Measurements from ENCODE around the gene SNAPC1. TPM values are rescaled to one million over a fixed set of nuclear protein-coding genes. Genes with fewer than 3 reads are reported as not detected.

SNAPC1 gene
- total and polyA plus RNA-seq, 9 of the 15 experiments (the other 6 are each of a cell fraction or from before 2014, with no cell fraction given) = 3.7 to 9.0 (median 7.9) TPM

- TF ChIP-seq CBX3 (IDR thresholded peaks at IDR 0.05; ENCODE audit: borderline replicate concordance in 1 of 2, low read length in 2 of 2) (no peak), ZNF76 (CRISPR knock-in tag; IDR thresholded peaks at IDR 0.05; ENCODE audit: borderline replicate concordance) (no peak), ZNF79 (CRISPR knock-in tag; IDR thresholded peaks at IDR 0.05; ENCODE audit: low read depth) (no peak), TAL1 (IDR thresholded peaks at IDR 0.05) (no peak), KLF1 (tag; IDR thresholded peaks at IDR 0.05) (no peak), RBBP5 (IDR thresholded peaks at IDR 0.05; ENCODE audit: borderline replicate concordance, insufficient read depth, low read length, poor library complexity, severe bottlenecking) (no peak), SMARCA4 (IDR thresholded peaks at IDR 0.05) (no peak), FOSL1 (tag; conservative IDR thresholded peaks at IDR 0.05) (no peak)
Observed at GRCh38 chr14:61836184-61836583, 74.0 kb downstream of the SNAPC1 start (continued).

GRCh38 chr14:61836807-61837206, 74.6 kb downstream of the SNAPC1 start:
- Histone ChIP-seq H3K4me2 (ENCODE audit: insufficient read depth, low read length) (no peak overlapping the region), H3K36me3 (ENCODE audit: control insufficient read depth, insufficient read depth, low read length) (no peaks in the 10 kb centered on the region), H3K4me1 (replicated peaks in 1 of 2; ENCODE audit: control insufficient read depth in 2 of 2, insufficient read depth in 2 of 2, low read length in 2 of 2) (no peaks in the 10 kb centered on the region; a peak in 1 of 5 replicates), H3K9me3 (replicated peaks; ENCODE audit: control insufficient read depth, insufficient read depth, low read depth, low read length) (no peaks in the 10 kb centered on the region), H3K79me2 (ENCODE audit: control insufficient read depth, insufficient read depth, low read length) (no peaks in the 10 kb centered on the region), H4K20me1 (replicated peaks; ENCODE audit: control insufficient read depth, insufficient read depth, low read length) (no peaks in the 10 kb centered on the region), H3K9ac (ENCODE audit: insufficient read depth in 1 of 2, low read depth in 2 of 2, low read length in 2 of 2) (no peak overlapping the region), H2AFZ (ENCODE audit: low read depth, low read length) (no peak overlapping the region), H3K9me1 (ENCODE audit: control insufficient read depth, insufficient read depth, low read length) (no peaks in the 10 kb centered on the region), H3K4me3 (no peak overlapping the region), H3K27me3 (ENCODE audit: control insufficient read depth in 2 of 2, insufficient read depth in 2 of 2, low read length in 2 of 2) (peaks cover 0 to 4% of the 10 kb centered on the region in 2 experiments; a peak in 2 of 5 replicates), H3K27ac (ENCODE audit: extremely low read depth, low read depth, low read length) (no peak overlapping the region)
- in situ Hi-C loops (cut with MboI) = loop anchor here (5.0 kb wide), 1 partner anchor 380 kb away; no protein-coding TSS in a partner anchor
- ChIA-PET CTCF (ENCODE audit: low intra/inter-chr PET ratio) (interaction anchor here (0.7 to 2.4 kb wide), 4 partner anchors 376 to 382 kb away, joined by 3 to 22 read pairs (median 4); no protein-coding TSS in a partner anchor), POLR2A (interaction anchor here (1.3 kb wide), 1 partner anchor 87 kb away, joined by 3 read pairs; no protein-coding TSS in a partner anchor)
- FAIRE-seq (no peak), ATAC-seq (no peak), DNase-seq (ENCODE audit: extremely low read depth in 1 of 4, low spot score in 3 of 4) (no peak)
- WGBS (ENCODE audit: insufficient coverage, low coverage, missing lambda C conversion rate) = 29% methylated on average over 1 of the region's 1 CpG
- intact Hi-C loops (cut with micrococcal nuclease) = loop anchor here (1.0 to 10.0 kb wide), 5 partner anchors 84 to 542 kb away; no protein-coding TSS in a partner anchor
- BruUV-seq (replicated peaks) = no TSS peak
- TF ChIP-seq E4F1 (CRISPR knock-in tag; IDR thresholded peaks at IDR 0.05; ENCODE audit: borderline replicate concordance) = no peak
- no peak for TF ChIP-seq FOXA1 (IDR thresholded peaks at IDR 0.05; ENCODE audit: borderline replicate concordance)
- no peak for TF ChIP-seq HNRNPH1 (optimal IDR thresholded peaks at IDR 0.05; ENCODE audit: low read depth, low read length)
- no peak for TF ChIP-seq XRCC5 (IDR thresholded peaks at IDR 0.05; ENCODE audit: low read depth, low read length)

Data from K562 (cell line).